ENCODE data around the gene TAB2. TPM values are rescaled to one million over a fixed set of nuclear protein-coding genes. Genes with fewer than 3 reads are reported as not detected.

Gene TAB2
- total RNA-seq, 1 experiment from 2014 or later = 14.7 TPM

DNA sequence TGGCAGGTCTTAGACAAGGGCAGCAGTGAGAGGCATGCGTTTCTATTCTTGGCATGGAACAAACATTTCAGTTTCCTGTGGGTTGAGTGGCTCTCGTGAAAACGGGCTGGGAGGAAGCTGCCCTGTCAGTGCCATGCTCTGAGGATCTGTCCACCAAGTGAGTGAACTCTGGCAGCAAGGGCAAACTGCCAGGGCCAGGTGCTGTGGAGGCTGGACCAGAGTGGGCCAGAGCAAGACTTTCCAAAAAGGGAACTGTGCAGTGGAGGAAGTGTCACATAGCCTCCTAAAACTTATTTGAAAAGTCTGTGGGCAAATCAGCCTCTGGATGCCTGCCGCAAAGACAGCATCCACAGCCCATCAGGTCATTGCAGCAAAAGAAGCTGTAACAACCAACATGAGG lies 44.2 kb upstream of the TAB2 start:
- no TSS peak for BruUV-seq (replicated peaks)
- Histone ChIP-seq H3K36me3 (ENCODE audit: low read depth, low read length) (no peaks in the 10 kb centered on the region), H3K4me2 (ENCODE audit: low read length) (no peak overlapping the region), H3K79me2 (ENCODE audit: low read length) (no peaks in the 10 kb centered on the region), H3K4me3 (ENCODE audit: low read length) (no peak overlapping the region), H3K27ac (ENCODE audit: low read length) (no peak overlapping the region), H3K27me3 (ENCODE audit: low read length) (no peaks in the 10 kb centered on the region), H4K20me1 (ENCODE audit: low read length) (no peaks in the 10 kb centered on the region), H3K9me2 (replicated peaks; ENCODE audit: low read length) (no peaks in the 10 kb centered on the region), H3F3A (ENCODE audit: low read length, unreplicated experiment) (no peaks in the 10 kb centered on the region), H3K9ac (ENCODE audit: low read length) (no peak overlapping the region), H2AFZ (ENCODE audit: low read length) (no peak overlapping the region), H3K4me1 (ENCODE audit: insufficient read depth, low read length) (no peaks in the 10 kb centered on the region), H3K9me3 (ENCODE audit: low read length) (no peaks in the 10 kb centered on the region)
- ChIA-PET CTCF (no interaction called here), POLR2A (ENCODE audit: unreplicated experiment) (no interaction called here)
- no peak for ATAC-seq
- intact Hi-C loops (cut with micrococcal nuclease) = no loop called here
- no peak for DNase-seq
- TF ChIP-seq EZH2 (IDR thresholded peaks at IDR 0.05; ENCODE audit: low read length, unreplicated experiment) = no peak

DNA sequence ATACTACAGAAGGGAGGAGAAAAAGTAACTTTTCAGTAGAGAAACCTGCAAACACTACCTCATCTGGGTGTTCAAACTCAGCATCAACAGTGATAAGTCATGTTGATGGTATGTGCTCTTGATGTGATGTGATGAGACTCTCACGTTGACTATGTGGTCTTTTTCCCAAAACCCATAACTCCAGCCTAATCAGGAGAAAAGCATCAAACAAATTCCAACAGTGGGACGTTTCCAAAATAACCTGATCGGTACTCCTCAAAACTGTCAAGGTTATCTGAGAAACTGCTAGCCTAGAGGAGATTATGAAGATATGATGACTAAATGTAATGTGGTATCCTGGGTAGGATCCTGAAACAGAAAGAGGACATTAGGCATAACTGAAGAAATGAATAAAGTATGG lies 41.9 kb upstream of the TAB2 start:
- Histone ChIP-seq H3K27me3 (ENCODE audit: low read length) (no peaks in the 10 kb centered on the region), H3F3A (ENCODE audit: low read length, unreplicated experiment) (no peaks in the 10 kb centered on the region), H3K9me3 (ENCODE audit: low read length) (no peaks in the 10 kb centered on the region), H3K9ac (ENCODE audit: low read length) (no peak overlapping the region), H4K20me1 (ENCODE audit: low read length) (no peaks in the 10 kb centered on the region), H3K27ac (ENCODE audit: low read length) (no peak overlapping the region), H3K4me1 (ENCODE audit: insufficient read depth, low read length) (no peaks in the 10 kb centered on the region), H2AFZ (ENCODE audit: low read length) (no peak overlapping the region), H3K79me2 (ENCODE audit: low read length) (no peaks in the 10 kb centered on the region), H3K9me2 (replicated peaks; ENCODE audit: low read length) (no peaks in the 10 kb centered on the region), H3K36me3 (ENCODE audit: low read depth, low read length) (no peaks in the 10 kb centered on the region), H3K4me3 (ENCODE audit: low read length) (no peak overlapping the region), H3K4me2 (ENCODE audit: low read length) (no peak overlapping the region)
- CTCF ChIA-PET = no interaction called here
- BruUV-seq (replicated peaks) = no TSS peak
- DNase-seq (no peak), ATAC-seq (no peak)
- POLR2A ChIA-PET (ENCODE audit: unreplicated experiment) = no interaction called here
- TF ChIP-seq EZH2phosphoT487 (IDR thresholded peaks at IDR 0.05; ENCODE audit: borderline replicate concordance, low read length) (no peak), EZH2 (IDR thresholded peaks at IDR 0.05; ENCODE audit: low read length, unreplicated experiment) (no peak)
- TF ChIP-seq, protein P1, sequence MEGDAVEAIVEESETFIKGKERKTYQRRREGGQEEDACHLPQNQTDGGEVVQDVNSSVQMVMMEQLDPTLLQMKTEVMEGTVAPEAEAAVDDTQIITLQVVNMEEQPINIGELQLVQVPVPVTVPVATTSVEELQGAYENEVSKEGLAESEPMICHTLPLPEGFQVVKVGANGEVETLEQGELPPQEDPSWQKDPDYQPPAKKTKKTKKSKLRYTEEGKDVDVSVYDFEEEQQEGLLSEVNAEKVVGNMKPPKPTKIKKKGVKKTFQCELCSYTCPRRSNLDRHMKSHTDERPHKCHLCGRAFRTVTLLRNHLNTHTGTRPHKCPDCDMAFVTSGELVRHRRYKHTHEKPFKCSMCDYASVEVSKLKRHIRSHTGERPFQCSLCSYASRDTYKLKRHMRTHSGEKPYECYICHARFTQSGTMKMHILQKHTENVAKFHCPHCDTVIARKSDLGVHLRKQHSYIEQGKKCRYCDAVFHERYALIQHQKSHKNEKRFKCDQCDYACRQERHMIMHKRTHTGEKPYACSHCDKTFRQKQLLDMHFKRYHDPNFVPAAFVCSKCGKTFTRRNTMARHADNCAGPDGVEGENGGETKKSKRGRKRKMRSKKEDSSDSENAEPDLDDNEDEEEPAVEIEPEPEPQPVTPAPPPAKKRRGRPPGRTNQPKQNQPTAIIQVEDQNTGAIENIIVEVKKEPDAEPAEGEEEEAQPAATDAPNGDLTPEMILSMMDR (conservative IDR thresholded peaks at IDR 0.05; ENCODE audit: low read depth, low read length) = no peak
- intact Hi-C loops (cut with micrococcal nuclease) = no loop called here

DNA sequence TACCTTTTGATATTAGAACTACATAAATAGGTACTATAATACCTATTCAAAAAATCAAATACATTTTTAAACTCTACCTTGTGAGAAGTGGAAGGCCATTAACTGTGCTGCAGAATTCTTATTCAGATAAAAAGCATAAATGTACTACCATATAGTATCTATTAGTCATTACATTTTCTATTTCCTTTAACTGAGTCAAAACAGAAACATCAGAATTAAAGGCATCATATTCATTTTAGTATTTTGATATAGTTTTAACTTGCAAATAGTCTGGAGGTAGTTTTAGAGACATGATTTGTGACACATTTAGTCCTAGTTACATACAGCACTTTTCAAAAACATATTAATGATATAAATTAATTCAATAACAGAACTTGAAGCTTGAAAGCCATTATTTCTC lies 39.9 kb upstream of the TAB2 start:
- intact Hi-C loops (cut with micrococcal nuclease) = no loop called here
- no peaks in the 10 kb centered on the region for H3K36me3 ChIP-seq (ENCODE audit: low read depth, low read length)
- H3K9me2 ChIP-seq (replicated peaks; ENCODE audit: low read length) = no peaks in the 10 kb centered on the region
- DNase-seq (no peak), ATAC-seq (no peak)
- H3K9me3 ChIP-seq (ENCODE audit: low read length) = no peaks in the 10 kb centered on the region
- ChIA-PET CTCF (no interaction called here), POLR2A (ENCODE audit: unreplicated experiment) (no interaction called here)
- no peaks in the 10 kb centered on the region for H3F3A ChIP-seq (ENCODE audit: low read length, unreplicated experiment)
- no TSS peak for BruUV-seq (replicated peaks)
- TF ChIP-seq EZH2phosphoT487 (IDR thresholded peaks at IDR 0.05; ENCODE audit: borderline replicate concordance, low read length) (no peak), EZH2 (IDR thresholded peaks at IDR 0.05; ENCODE audit: low read length, unreplicated experiment) (no peak)
- TF ChIP-seq, protein P1 (conservative IDR thresholded peaks at IDR 0.05; ENCODE audit: low read depth, low read length) = no peak
- H3K4me3 ChIP-seq (ENCODE audit: low read length) = no peak overlapping the region
- no peaks in the 10 kb centered on the region for H3K79me2 ChIP-seq (ENCODE audit: low read length)
- H3K4me2 ChIP-seq (ENCODE audit: low read length) = no peak overlapping the region
- no peak overlapping the region for H3K27ac ChIP-seq (ENCODE audit: low read length)
- H4K20me1 ChIP-seq (ENCODE audit: low read length) = no peaks in the 10 kb centered on the region
- no peak overlapping the region for H3K9ac ChIP-seq (ENCODE audit: low read length)
- H2AFZ ChIP-seq (ENCODE audit: low read length) = no peak overlapping the region
- H3K27me3 ChIP-seq (ENCODE audit: low read length) = no peaks in the 10 kb centered on the region
- no peaks in the 10 kb centered on the region for H3K4me1 ChIP-seq (ENCODE audit: insufficient read depth, low read length)
